ENCODE data around the gene LGR5. TPM values are rescaled to one million over a fixed set of nuclear protein-coding genes. Genes with fewer than 3 reads are reported as not detected.
"Not testable (repeated sequence)": the region's sequence is repeated elsewhere in the genome, so short reads cannot be mapped to it uniquely, and the experiment has no call there.

Gene LGR5
- total and polyA plus RNA-seq, 9 donors = 0.99 to 11.6 (median 6.3) TPM

- DNase-seq = no peak
- Histone ChIP-seq H3K27me3 (ENCODE audit: control insufficient read depth, insufficient read depth, low read length) (no peaks in the 10 kb centered on the region), H3K4me3 (ENCODE audit: low read length) (no peak overlapping the region), H3K4me1 (ENCODE audit: control insufficient read depth, insufficient read depth, low read length) (no peaks in the 10 kb centered on the region), H3K36me3 (ENCODE audit: control insufficient read depth, insufficient read depth, low read length) (no peaks in the 10 kb centered on the region), H3K9me3 (replicated peaks; ENCODE audit: control insufficient read depth, low read depth, low read length) (no peaks in the 10 kb centered on the region), H3K27ac (ENCODE audit: low read length) (no peak overlapping the region)
- whole genome bisulfite sequencing (ENCODE audit: insufficient coverage) = no CpG with 5 or more reads among the region's 2 CpGs
Measured at GRCh38 chr12:71472441-71472911, 32.9 kb downstream of the LGR5 start.

- H3K36me3 ChIP-seq (ENCODE audit: control insufficient read depth, insufficient read depth, low read length) = no peaks in the 10 kb centered on the region
- H3K4me3 ChIP-seq (ENCODE audit: low read length) = no peak overlapping the region
- no peaks in the 10 kb centered on the region for H3K4me1 ChIP-seq (ENCODE audit: control insufficient read depth, insufficient read depth, low read length)
- H3K27ac ChIP-seq (ENCODE audit: low read length) = no peak overlapping the region
- WGBS (ENCODE audit: insufficient coverage) = 38% methylated on average over 1 of the region's 2 CpGs
- no peaks in the 10 kb centered on the region for H3K27me3 ChIP-seq (ENCODE audit: control insufficient read depth, insufficient read depth, low read length)
- no peaks in the 10 kb centered on the region for H3K9me3 ChIP-seq (replicated peaks; ENCODE audit: control insufficient read depth, low read depth, low read length)
- DNase-seq = peak; percentile 50
Measured at GRCh38 chr12:71474791-71475190, 35.2 kb downstream of the LGR5 start.

GRCh38 chr12:71475280-71475679, 35.7 kb downstream of the LGR5 start:
- Histone ChIP-seq H3K27me3 (ENCODE audit: control insufficient read depth, insufficient read depth, low read length) (no peaks in the 10 kb centered on the region), H3K4me1 (ENCODE audit: control insufficient read depth, insufficient read depth, low read length) (no peaks in the 10 kb centered on the region), H3K4me3 (ENCODE audit: low read length) (no peak overlapping the region), H3K9me3 (replicated peaks; ENCODE audit: control insufficient read depth, low read depth, low read length) (no peaks in the 10 kb centered on the region), H3K27ac (ENCODE audit: low read length) (no peak overlapping the region), H3K36me3 (ENCODE audit: control insufficient read depth, insufficient read depth, low read length) (no peaks in the 10 kb centered on the region)
- 49% methylated on average over 4 of the region's 5 CpGs for WGBS (ENCODE audit: insufficient coverage)
- DNase-seq = peak; percentile 74

GRCh38 chr12:71476513-71476912, 36.9 kb downstream of the LGR5 start:
- WGBS (ENCODE audit: insufficient coverage) = no CpG with 5 or more reads among the region's 3 CpGs
- Histone ChIP-seq H3K36me3 (ENCODE audit: control insufficient read depth, insufficient read depth, low read length) (no peaks in the 10 kb centered on the region), H3K9me3 (replicated peaks; ENCODE audit: control insufficient read depth, low read depth, low read length) (no peaks in the 10 kb centered on the region), H3K27ac (ENCODE audit: low read length) (no peak overlapping the region), H3K4me3 (ENCODE audit: low read length) (no peak overlapping the region), H3K27me3 (ENCODE audit: control insufficient read depth, insufficient read depth, low read length) (no peaks in the 10 kb centered on the region), H3K4me1 (ENCODE audit: control insufficient read depth, insufficient read depth, low read length) (no peaks in the 10 kb centered on the region)
- peak; percentile 12 for DNase-seq

- Histone ChIP-seq H3K27ac (ENCODE audit: low read length) (no peak overlapping the region), H3K4me1 (ENCODE audit: control insufficient read depth, insufficient read depth, low read length) (no peaks in the 10 kb centered on the region), H3K36me3 (ENCODE audit: control insufficient read depth, insufficient read depth, low read length) (no peaks in the 10 kb centered on the region), H3K9me3 (replicated peaks; ENCODE audit: control insufficient read depth, low read depth, low read length) (no peaks in the 10 kb centered on the region), H3K27me3 (ENCODE audit: control insufficient read depth, insufficient read depth, low read length) (no peaks in the 10 kb centered on the region), H3K4me3 (ENCODE audit: low read length) (no peak overlapping the region)
- DNase-seq = no peak
- no CpG with 5 or more reads among the region's 2 CpGs for WGBS (ENCODE audit: insufficient coverage)
Measured at GRCh38 chr12:71477609-71478008, 38.0 kb downstream of the LGR5 start.

- no peak overlapping the region for H3K27ac ChIP-seq (ENCODE audit: low read length)
- no peaks in the 10 kb centered on the region for H3K36me3 ChIP-seq (ENCODE audit: control insufficient read depth, insufficient read depth, low read length)
- WGBS (ENCODE audit: insufficient coverage) = no CpG with 5 or more reads among the region's 1 CpG
- DNase-seq = peak; percentile 25
- no peaks in the 10 kb centered on the region for H3K9me3 ChIP-seq (replicated peaks; ENCODE audit: control insufficient read depth, low read depth, low read length)
- H3K4me1 ChIP-seq (ENCODE audit: control insufficient read depth, insufficient read depth, low read length) = no peaks in the 10 kb centered on the region
- H3K4me3 ChIP-seq (ENCODE audit: low read length) = no peak overlapping the region
- no peaks in the 10 kb centered on the region for H3K27me3 ChIP-seq (ENCODE audit: control insufficient read depth, insufficient read depth, low read length)
Measured at GRCh38 chr12:71478270-71478669, 38.7 kb downstream of the LGR5 start.

GRCh38 chr12:71484272-71484905, 44.8 kb downstream of the LGR5 start:
- H3K27me3 ChIP-seq (ENCODE audit: control insufficient read depth, insufficient read depth, low read length) = no peaks in the 10 kb centered on the region
- WGBS (ENCODE audit: insufficient coverage) = no CpG with 5 or more reads among the region's 8 CpGs
- H3K9me3 ChIP-seq (replicated peaks; ENCODE audit: control insufficient read depth, low read depth, low read length) = no peaks in the 10 kb centered on the region
- H3K4me3 ChIP-seq (ENCODE audit: low read length) = no peak overlapping the region
- no peak overlapping the region for H3K27ac ChIP-seq (ENCODE audit: low read length)
- DNase-seq = no peak
- no peaks in the 10 kb centered on the region for H3K36me3 ChIP-seq (ENCODE audit: control insufficient read depth, insufficient read depth, low read length)
- no peaks in the 10 kb centered on the region for H3K4me1 ChIP-seq (ENCODE audit: control insufficient read depth, insufficient read depth, low read length)

- not testable (repeated sequence) for H3K27me3 ChIP-seq (ENCODE audit: control insufficient read depth, insufficient read depth, low read length); H3K27ac ChIP-seq (ENCODE audit: low read length); DNase-seq; H3K9me3 ChIP-seq (replicated peaks; ENCODE audit: control insufficient read depth, low read depth, low read length); H3K36me3 ChIP-seq (ENCODE audit: control insufficient read depth, insufficient read depth, low read length); H3K4me1 ChIP-seq (ENCODE audit: control insufficient read depth, insufficient read depth, low read length); H3K4me3 ChIP-seq (ENCODE audit: low read length)
- no CpG with 5 or more reads among the region's 2 CpGs for WGBS (ENCODE audit: insufficient coverage)
Measured at GRCh38 chr12:71490844-71491243, 51.2 kb downstream of the LGR5 start.

GRCh38 chr12:71492604-71493003, 53.0 kb downstream of the LGR5 start:
- Histone ChIP-seq H3K9me3 (replicated peaks; ENCODE audit: control insufficient read depth, low read depth, low read length) (peaks cover 10% of the 10 kb centered on the region), H3K27me3 (ENCODE audit: control insufficient read depth, insufficient read depth, low read length) (no peaks in the 10 kb centered on the region), H3K4me1 (ENCODE audit: control insufficient read depth, insufficient read depth, low read length) (no peaks in the 10 kb centered on the region), H3K4me3 (ENCODE audit: low read length) (no peak overlapping the region), H3K27ac (ENCODE audit: low read length) (no peak overlapping the region), H3K36me3 (ENCODE audit: control insufficient read depth, insufficient read depth, low read length) (no peaks in the 10 kb centered on the region)
- no peak for DNase-seq
- WGBS (ENCODE audit: insufficient coverage) = no CpG with 5 or more reads among the region's 2 CpGs

- Histone ChIP-seq H3K27ac (ENCODE audit: low read length) (no peak overlapping the region), H3K9me3 (replicated peaks; ENCODE audit: control insufficient read depth, low read depth, low read length) (peaks cover 6% of the 10 kb centered on the region), H3K4me1 (ENCODE audit: control insufficient read depth, insufficient read depth, low read length) (peaks cover 4% of the 10 kb centered on the region), H3K4me3 (ENCODE audit: low read length) (no peak overlapping the region), H3K27me3 (ENCODE audit: control insufficient read depth, insufficient read depth, low read length) (no peaks in the 10 kb centered on the region), H3K36me3 (ENCODE audit: control insufficient read depth, insufficient read depth, low read length) (no peaks in the 10 kb centered on the region)
- 100% methylated on average over 2 of the region's 4 CpGs for WGBS (ENCODE audit: insufficient coverage)
- no peak for DNase-seq
Measured at GRCh38 chr12:71499834-71500233, 60.2 kb downstream of the LGR5 start.
